HCT116 (cell line): ENCODE data around the gene EPS15. TPM values are rescaled to one million over a fixed set of nuclear protein-coding genes. Genes with fewer than 3 reads are reported as not detected.

Experiments used
- ATAC-seq: fragments of 200-7000 bp; cut with Tn5 transposase; 2 replicates; pipeline ENCODE4 v1.9.1; 2020; ENCODE audit warnings: mild to moderate bottlenecking, moderate library complexity
- BruUV-seq: library from RNA; stranded (reverse); fragments of 400-500 nt; replicated peaks from 2 replicates; lab custom pipeline; 2021; lab: Mats Ljungman, UMichigan
- CTCF ChIA-PET: fragments of 300-600 bp; sonication (Branson Sonifier 250); formaldehyde crosslinking; loops from one replicate; lab custom pipeline; 2021; ENCODE audit warnings: antibody characterized with exemption; lab: Charles Lee
- POLR2A ChIA-PET: fragments of 300-600, 350-600 bp; sonication (Branson Sonifier 250); formaldehyde crosslinking; loops from one replicate; lab custom pipeline; 2021; ENCODE audit warnings: antibody characterized with exemption; lab: Charles Lee
- RAD21 ChIA-PET, 2 experiments: fragments of 300-600 bp; sonication (Branson Sonifier 250); formaldehyde crosslinking; loops; one replicate each; lab custom pipeline; 2023; ENCODE audit warnings: low total read pairs in 2 of 2; ENCODE audit not compliant: uncharacterized antibody in 2 of 2, unreplicated experiment in 2 of 2, low non-redundant PET in 1 of 2; lab: Charles Lee
- DNase-seq: peaks from one replicate; pipeline ENCODE4 v3.0.0-alpha.2; 2010; ENCODE audit warnings: low read depth, low spot score
- H2AFZ ChIP-seq: fragments of 200-600 bp; shearing (Covaris generic), sonication (generic); 2 replicates; pipeline ENCODE4 v1.6.1; 2017; ENCODE audit warnings: low read depth, mixed run types, mixed read lengths, antibody characterized with exemption, low read length; ENCODE audit not compliant: poor library complexity, severe bottlenecking
- H3K27ac ChIP-seq: 2 replicates; pipeline ENCODE4 v1.5.1; 2012; ENCODE audit warnings: low read depth, low read length
- H3K27me3 ChIP-seq: fragments of 200-600 bp; sonication (generic); 2 replicates; pipeline ENCODE4 v1.6.1; 2016; ENCODE audit warnings: mixed run types, low read length, mixed read lengths; ENCODE audit not compliant: insufficient read depth
- H3K36me3 ChIP-seq, 2 experiments: fragments of 200-500 bp in 1 of 2; fragments of 200-600 bp in 1 of 2; sonication (Bioruptor generic) in 1 of 2; sonication (generic) in 1 of 2; 2 replicates each; pipeline versions ENCODE4 v1.5.1 to v1.6.1; 2014 to 2016; ENCODE audit warnings: low read length in 2 of 2, inconsistent platforms in 1 of 2, mixed read lengths in 1 of 2, mixed run types in 1 of 2; ENCODE audit not compliant: insufficient read depth in 2 of 2, control insufficient read depth in 1 of 2
- H3K4me1 ChIP-seq, 2 experiments: fragments of 200-600 bp in 1 of 2; sonication (generic) in 1 of 2; 2 replicates each; pipeline versions ENCODE4 v1.5.1 to v1.6.1; 2012 to 2017; ENCODE audit warnings: low read length in 2 of 2, inconsistent platforms in 1 of 2, mild to moderate bottlenecking in 1 of 2, mixed read lengths in 1 of 2, mixed run types in 1 of 2, moderate library complexity in 1 of 2; ENCODE audit not compliant: insufficient read depth in 2 of 2, control insufficient read depth in 1 of 2
- H3K4me2 ChIP-seq: fragments of 200-600 bp; sonication (generic); 2 replicates; pipeline ENCODE4 v1.6.1; 2017; ENCODE audit warnings: mixed run types, low read length, mixed read lengths
- H3K4me3 ChIP-seq, 2 experiments: fragments of 200-600 bp in 1 of 2; sonication (generic) in 1 of 2; replicated peaks in 1 of 2; 2 replicates each; pipeline ENCODE4 v1.5.1; 2011 to 2016; ENCODE audit warnings: low read length in 2 of 2, control low read depth in 1 of 2, low read depth in 1 of 2, mild to moderate bottlenecking in 1 of 2, mixed read lengths in 1 of 2, mixed run types in 1 of 2
- H3K79me2 ChIP-seq: fragments of 200-600 bp; sonication (generic); 2 replicates; pipeline ENCODE4 v1.6.1; 2017; ENCODE audit warnings: mild to moderate bottlenecking, mixed run types, low read length, moderate library complexity, mixed read lengths; ENCODE audit not compliant: insufficient read depth
- H3K9ac ChIP-seq: fragments of 200-600 bp; sonication (generic); 2 replicates; pipeline ENCODE4 v1.6.1; 2016; ENCODE audit warnings: low read length, mixed read lengths
- H3K9me2 ChIP-seq: fragments of 200-600 bp; sonication (generic), shearing (Covaris generic); 2 replicates; pipeline ENCODE4 v1.6.1; 2017; ENCODE audit warnings: mixed run types, mild to moderate bottlenecking, moderate library complexity; ENCODE audit not compliant: insufficient read depth
- H3K9me3 ChIP-seq, 2 experiments: fragments of 200-500 bp in 1 of 2; fragments of 200-600 bp in 1 of 2; sonication (Bioruptor generic) in 1 of 2; sonication (generic) in 1 of 2; 2 replicates each; pipeline ENCODE4 v1.6.1; 2014 to 2017; ENCODE audit warnings: low read length in 2 of 2, mixed read lengths in 2 of 2, inconsistent platforms in 1 of 2, low read depth in 1 of 2, mild to moderate bottlenecking in 1 of 2, mixed run types in 1 of 2, moderate library complexity in 1 of 2; ENCODE audit not compliant: control insufficient read depth in 1 of 2, insufficient read depth in 1 of 2
- H4K20me1 ChIP-seq: fragments of 200-600 bp; sonication (generic), shearing (Covaris generic); 2 replicates; pipeline ENCODE4 v1.6.1; 2017; ENCODE audit warnings: mixed run types, mild to moderate bottlenecking, moderate library complexity; ENCODE audit not compliant: insufficient read depth
- CBX3 ChIP-seq: IDR thresholded peaks from 2 replicates; pipeline ENCODE4 v1.6.1; 2012; ENCODE audit warnings: low read depth
- CTCF ChIP-seq, 3 experiments: fragments of 200-600 bp in 1 of 3; sonication (generic) in 1 of 3; IDR thresholded peaks in 2 of 3; conservative IDR thresholded peaks in 1 of 3; 2 replicates each; pipeline ENCODE4 v1.5.1; 2012 to 2017; ENCODE audit warnings: low read depth in 2 of 3, low read length in 2 of 3, antibody characterized with exemption in 1 of 3, borderline replicate concordance in 1 of 3, control low read depth in 1 of 3, mild to moderate bottlenecking in 1 of 3, mixed read lengths in 1 of 3, mixed run types in 1 of 3, moderate library complexity in 1 of 3; ENCODE audit not compliant: insufficient read depth in 1 of 3
- ELF1 ChIP-seq: IDR thresholded peaks from 2 replicates; pipeline ENCODE4 v1.6.1; 2012; ENCODE audit warnings: low read depth, borderline replicate concordance
- EZH2phosphoT487 ChIP-seq: fragments of 200-600 bp; IDR thresholded peaks from 2 replicates; pipeline ENCODE4 v1.6.1; 2018; ENCODE audit warnings: antibody characterized with exemption, borderline replicate concordance
- FOSL1 ChIP-seq: IDR thresholded peaks from 2 replicates; pipeline ENCODE4 v1.6.1; 2012; ENCODE audit warnings: low read depth
- JUND ChIP-seq: IDR thresholded peaks from 2 replicates; pipeline ENCODE4 v1.6.1; 2012
- MAX ChIP-seq: IDR thresholded peaks from 2 replicates; pipeline ENCODE4 v1.6.1; 2012
- POLR2A ChIP-seq: IDR thresholded peaks from 2 replicates; pipeline ENCODE4 v1.7.0; 2011; ENCODE audit warnings: borderline replicate concordance; ENCODE audit not compliant: insufficient read depth, insufficient read length; ENCODE audit errors: extremely low read depth
- POLR2AphosphoS5 ChIP-seq: IDR thresholded peaks from 2 replicates; pipeline ENCODE4 v1.6.1; 2011; ENCODE audit warnings: mild to moderate bottlenecking, low read depth, low read length, moderate library complexity
- RAD21 ChIP-seq: IDR thresholded peaks from 2 replicates; pipeline ENCODE4 v1.6.1; 2012; ENCODE audit warnings: low read depth, mild to moderate bottlenecking
- REST ChIP-seq: IDR thresholded peaks from 2 replicates; pipeline ENCODE4 v1.6.1; 2012; ENCODE audit warnings: low read depth
- SIN3A ChIP-seq: IDR thresholded peaks from 2 replicates; pipeline ENCODE4 v1.6.1; 2012; ENCODE audit warnings: low read depth
- SRF ChIP-seq: IDR thresholded peaks from 2 replicates; pipeline ENCODE4 v1.6.1; 2012; ENCODE audit warnings: low read depth
- TCF7L2 ChIP-seq: IDR thresholded peaks from 2 replicates; pipeline ENCODE4 v1.7.0; 2011; ENCODE audit warnings: borderline replicate concordance, inconsistent platforms; ENCODE audit not compliant: insufficient read depth, insufficient read length; ENCODE audit errors: extremely low read depth
- YY1 ChIP-seq: IDR thresholded peaks from 2 replicates; pipeline ENCODE4 v1.6.1; 2011; ENCODE audit warnings: low read length, low read depth, moderate library complexity, mild to moderate bottlenecking; ENCODE audit not compliant: insufficient replicate concordance; ENCODE audit errors: extremely low read depth
- ZFX ChIP-seq: fragments of 450-650 bp; IDR thresholded peaks from 2 replicates; pipeline ENCODE4 v1.6.1; 2017
- ZNF274 ChIP-seq: fragments of 200-500 bp; sonication (Bioruptor generic); IDR thresholded peaks from 2 replicates; pipeline ENCODE4 v1.6.1; 2014; ENCODE audit warnings: mild to moderate bottlenecking, low read depth, low read length, inconsistent platforms
- intact Hi-C: fragments of 100-400 bp; cut with micrococcal nuclease; formaldehyde crosslinking; loops from 2 replicates; pipeline ENCODE4 v1.10.0; 2022
- total RNA-seq: library from RNA; stranded (reverse); gene quantifications from one replicate; pipeline ENCODE4 v1.2.1, GENCODE V29; 2021; ENCODE audit not compliant: unreplicated experiment

The EPS15 gene
- total RNA-seq, 1 experiment from 2014 or later: 41.2 TPM

- Histone ChIP-seq H2AFZ (no peak overlapping the region), H3K4me3 (no peak overlapping the region), H3K27me3 (no peaks in the 10 kb centered on the region), H3K9me3 (no peaks in the 10 kb centered on the region), H3K79me2 (no peaks in the 10 kb centered on the region), H3K4me2 (no peak overlapping the region), H3K36me3 (no peaks in the 10 kb centered on the region), H3K4me1 (peaks cover 14 to 24% of the 10 kb centered on the region in 2 experiments), H3K27ac (no peak overlapping the region), H3K9ac (no peak overlapping the region), H3K9me2 (no peaks in the 10 kb centered on the region), H4K20me1 (no peaks in the 10 kb centered on the region)
- TF ChIP-seq ZNF274 (no peak), MAX (no peak), TCF7L2 (no peak), EZH2phosphoT487 (no peak), SIN3A (no peak), JUND (no peak), POLR2AphosphoS5 (no peak), POLR2A (no peak), CBX3 (no peak), REST (no peak), ELF1 (no peak), SRF (no peak), FOSL1 (no peak), YY1 (no peak), CTCF (IDR thresholded peaks at IDR 0.05 in 2 of 3, conservative IDR thresholded peaks at IDR 0.05 in 1 of 3; ENCODE audit: borderline replicate concordance in 1 of 3, insufficient read depth in 1 of 3, low read depth in 2 of 3, low read length in 2 of 3) (no peak), ZFX (no peak), RAD21 (no peak)
- ATAC-seq (no peak), DNase-seq (no peak)
- intact Hi-C loops: no loop called here
- RAD21 ChIA-PET: no interaction called here
- POLR2A ChIA-PET: interaction anchor here (1.6 kb wide), 1 partner anchor 14 kb away, joined by 3 read pairs; no protein-coding TSS in a partner anchor
- CTCF ChIA-PET: no interaction called here
- no TSS peak for BruUV-seq
Observed at GRCh38 chr1:51317798-51318197, 201.3 kb downstream of the EPS15 start.
